Transverse colon (tissue), 4 donors: ENCODE data around the gene KLF5. TPM values are rescaled to one million over a fixed set of nuclear protein-coding genes. Genes with fewer than 3 reads are reported as not detected.
"Not testable (repeated sequence)": the region's sequence is repeated elsewhere in the genome, so short reads cannot be mapped to it uniquely, and the experiment has no call there.

Source experiments
- DNase-seq: peaks from one replicate; pipeline ENCODE4 v3.0.0-alpha.2; 2019
- H3K27ac ChIP-seq, 4 donors: fragments of 200-600 bp; sonication (generic); 2 replicates each; pipeline ENCODE4 v1.5.1; 2016 to 2018; ENCODE audit warnings: inconsistent platforms in 4 of 4
- H3K27me3 ChIP-seq: fragments of 200-600 bp; sonication (generic); 2 replicates; pipeline ENCODE4 v1.5.1; 2017; ENCODE audit warnings: inconsistent platforms
- H3K36me3 ChIP-seq, 4 donors: fragments of 200-600 bp; sonication (generic); 2 replicates each; pipeline ENCODE4 v1.5.1; 2017 to 2019; ENCODE audit warnings: inconsistent platforms in 4 of 4
- H3K4me1 ChIP-seq, 4 donors: fragments of 200-600 bp; sonication (generic); 2 replicates each; pipeline ENCODE4 v1.5.1; 2017 to 2020; ENCODE audit warnings: inconsistent platforms in 4 of 4
- H3K4me3 ChIP-seq, 4 donors: fragments of 200-600 bp; sonication (generic); 1 replicate in 1 of 4; 2 replicates in 3 of 4; pipeline versions ENCODE4 v1.5.1 to v1.6.1; 2017 to 2019; ENCODE audit warnings: inconsistent platforms in 4 of 4
- H3K9me3 ChIP-seq, 2 donors: fragments of 200-600 bp; sonication (generic); 2 replicates each; pipeline ENCODE4 v1.5.1; 2017 to 2019; ENCODE audit warnings: inconsistent platforms in 2 of 2
- CTCF ChIP-seq, 5 experiments: fragments of 200-600 bp in 3 of 5; fragments of 450-650 bp in 2 of 5; sonication (generic) in 3 of 5; IDR thresholded peaks; 1 replicate in 2 of 5; 2 replicates in 3 of 5; pipeline ENCODE4 v1.5.1; 2016 to 2017; ENCODE audit warnings: antibody characterized with exemption in 5 of 5, inconsistent platforms in 3 of 5, mild to moderate bottlenecking in 2 of 5, moderate library complexity in 1 of 5
- EP300 ChIP-seq: sonication (generic); formaldehyde crosslinking; IDR thresholded peaks from one replicate; pipeline ENCODE4 v1.6.1; 2017; ENCODE audit warnings: antibody characterized with exemption, low read depth
- POLR2A ChIP-seq: fragments of 450-650 bp; IDR thresholded peaks from one replicate; pipeline ENCODE4 v1.6.1; 2016; ENCODE audit warnings: antibody characterized with exemption, mild to moderate bottlenecking, moderate library complexity
- POLR2AphosphoS5 ChIP-seq, 3 donors: sonication (generic); formaldehyde crosslinking; IDR thresholded peaks; one replicate each; pipeline ENCODE4 v1.6.1; 2016; ENCODE audit warnings: antibody characterized with exemption in 3 of 3
- WGBS, 2 donors: methylation state at CpG; one replicate each; pipeline ENCODE4 v1.1.5; 2018; ENCODE audit warnings: low coverage in 1 of 2; 5-methylcytosine and 5-hydroxymethylcytosine counted together
- in situ Hi-C, 4 donors: fragments of 200-750 bp; cut with MboI; loops; one replicate each; pipeline versions ENCODE4 v1.15.0 to v1.15.1; 2017; ENCODE audit warnings: low sequenced_read_pairs in 3 of 4, low pct_ligation_motif_present in 1 of 4, low pct_unique_long_range_greater_than_20kb in 1 of 4
- intact Hi-C: fragments of 100-400 bp; cut with DNase I; formaldehyde crosslinking; loops from one replicate; pipeline ENCODE4 v1.15.1; 2023; ENCODE audit warnings: low total_unique reads
- total RNA-seq, 4 donors: library from RNA; depleted of rRNA; stranded (reverse); fragments of >200 nt; gene quantifications; one replicate each; pipeline ENCODE4 v1.1.0, GENCODE V29; 2016

KLF5 gene
- total RNA-seq, 4 donors from 2014 or later = 192 to 334 (median 270) TPM

GRCh38 chr13:73096173-73096572 is 37.4 kb downstream of the KLF5 start:
- H3K36me3 ChIP-seq = no peaks in the 10 kb centered on the region
- no peaks in the 10 kb centered on the region for H3K4me1 ChIP-seq
- H3K27me3 ChIP-seq = no peaks in the 10 kb centered on the region
- no peak for DNase-seq
- 42 to 75% methylated on average over 1 to 2 of the region's 2 CpGs for WGBS, 2 donors
- TF ChIP-seq POLR2AphosphoS5 (IDR thresholded peaks at IDR 0.05) = no peak
- no peak for TF ChIP-seq POLR2A
- no peak for TF ChIP-seq CTCF (IDR thresholded peaks at IDR 0.05)
- no peak for TF ChIP-seq EP300
- H3K27ac ChIP-seq = no peak overlapping the region
- in situ Hi-C loops (no loop called here), intact Hi-C loops (no loop called here)
- no peaks in the 10 kb centered on the region for H3K9me3 ChIP-seq
- no peak overlapping the region for H3K4me3 ChIP-seq

GRCh38 chr13:73096638-73097037 is 37.8 kb downstream of the KLF5 start:
- in situ Hi-C loops (no loop called here), intact Hi-C loops (no loop called here)
- Histone ChIP-seq H3K4me3 (no peak overlapping the region), H3K4me1 (no peaks in the 10 kb centered on the region), H3K9me3 (no peaks in the 10 kb centered on the region), H3K27ac (no peak overlapping the region), H3K36me3 (no peaks in the 10 kb centered on the region), H3K27me3 (no peaks in the 10 kb centered on the region)
- no peak for TF ChIP-seq EP300
- no peak for DNase-seq
- WGBS, 2 donors = 69 to 75% methylated on average over 5 of the region's 5 CpGs

DNA sequence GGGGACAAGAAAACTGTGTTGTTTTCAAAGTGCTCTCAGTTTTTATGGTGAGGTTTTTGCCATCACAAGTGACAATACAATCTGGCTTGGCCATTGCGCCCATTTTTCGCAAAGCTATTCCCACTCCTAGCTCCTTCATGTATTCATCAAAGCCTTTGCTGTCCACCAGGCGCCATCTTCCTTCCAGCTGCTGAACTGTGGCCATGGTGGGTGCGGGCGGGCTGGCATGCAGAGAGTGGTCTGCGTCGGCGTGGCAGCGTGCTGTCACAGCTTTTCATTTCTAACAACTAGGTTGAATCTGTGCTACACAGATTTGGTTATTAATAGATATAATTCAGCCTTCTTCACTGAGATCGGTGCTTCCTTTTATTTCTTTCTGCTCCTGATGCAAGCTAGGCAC is 42.0 kb downstream of the KLF5 start:
- H3K27ac ChIP-seq, H3K9me3 ChIP-seq, in situ Hi-C loops, H3K4me3 ChIP-seq, DNase-seq, H3K36me3 ChIP-seq, H3K27me3 ChIP-seq, intact Hi-C loops, H3K4me1 ChIP-seq: not testable (repeated sequence)
- WGBS, 2 donors = 91 to 98% methylated on average over 5 to 10 of the region's 10 CpGs

DNA sequence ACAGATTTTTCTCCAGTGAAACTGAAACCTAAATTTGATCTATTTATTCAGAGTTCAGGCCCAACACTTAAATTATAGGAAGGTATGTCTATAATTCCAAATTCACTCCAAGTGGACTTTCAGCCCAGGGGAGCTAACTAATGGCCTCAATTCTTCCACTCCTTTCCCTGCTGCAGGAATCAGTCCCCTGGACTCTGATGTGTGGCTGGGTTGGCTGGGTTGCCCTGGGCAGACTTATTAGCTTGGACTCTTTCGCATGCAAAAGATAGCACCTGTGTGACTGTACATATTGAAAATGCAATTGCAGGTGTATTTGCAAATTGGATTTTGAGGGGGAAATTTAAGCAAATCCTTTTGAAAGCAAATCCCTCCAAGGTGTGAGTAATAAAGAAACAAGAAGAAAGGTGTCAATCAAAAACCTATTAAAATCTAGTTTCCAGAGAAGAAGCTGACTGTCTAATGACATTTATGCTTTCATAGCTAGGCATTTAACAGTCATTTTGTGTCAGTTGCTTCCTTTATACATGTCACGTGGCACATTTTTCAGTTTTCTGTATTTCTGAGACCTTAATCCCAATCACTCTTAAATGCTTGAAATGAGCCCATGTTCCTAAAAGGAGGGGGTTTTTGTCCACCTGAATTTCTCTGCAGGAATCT is 42.7 kb downstream of the KLF5 start:
- H3K4me1 ChIP-seq = no peaks in the 10 kb centered on the region
- in situ Hi-C loops (no loop called here), intact Hi-C loops (no loop called here)
- DNase-seq = no peak
- no peak overlapping the region for H3K4me3 ChIP-seq
- 77 to 88% methylated on average over 2 of the region's 2 CpGs for WGBS, 2 donors
- H3K36me3 ChIP-seq = no peaks in the 10 kb centered on the region
- no peaks in the 10 kb centered on the region for H3K9me3 ChIP-seq
- TF ChIP-seq POLR2A = no peak
- TF ChIP-seq EP300 = no peak
- TF ChIP-seq CTCF (IDR thresholded peaks at IDR 0.05) = no peak
- no peak for TF ChIP-seq POLR2AphosphoS5 (IDR thresholded peaks at IDR 0.05)
- H3K27me3 ChIP-seq = no peaks in the 10 kb centered on the region
- H3K27ac ChIP-seq = no peak overlapping the region

- no peaks in the 10 kb centered on the region for H3K9me3 ChIP-seq
- intact Hi-C loops = no loop called here
- H3K27ac ChIP-seq = no peak overlapping the region
- peaks cover 0 to 5% (median 0%) of the 10 kb centered on the region in 4 donors for H3K4me1 ChIP-seq
- WGBS, 2 donors = 83 to 97% methylated on average over 1 of the region's 1 CpG
- no peaks in the 10 kb centered on the region for H3K27me3 ChIP-seq
- no peak for DNase-seq
- H3K4me3 ChIP-seq = no peak overlapping the region
- in situ Hi-C loops = no loop called here
- H3K36me3 ChIP-seq = no peaks in the 10 kb centered on the region
- no peak for TF ChIP-seq POLR2A
- no peak for TF ChIP-seq POLR2AphosphoS5 (IDR thresholded peaks at IDR 0.05)
- TF ChIP-seq CTCF (IDR thresholded peaks at IDR 0.05) = no peak
- no peak for TF ChIP-seq EP300
Observed at GRCh38 chr13:73103238-73103637, 44.4 kb downstream of the KLF5 start.
